ENCODE data around the gene PUM2. TPM values are rescaled to one million over a fixed set of nuclear protein-coding genes. Genes with fewer than 3 reads are reported as not detected.

Gene PUM2
- polyA plus RNA-seq, 1 experiment = 39.7 TPM

DNA sequence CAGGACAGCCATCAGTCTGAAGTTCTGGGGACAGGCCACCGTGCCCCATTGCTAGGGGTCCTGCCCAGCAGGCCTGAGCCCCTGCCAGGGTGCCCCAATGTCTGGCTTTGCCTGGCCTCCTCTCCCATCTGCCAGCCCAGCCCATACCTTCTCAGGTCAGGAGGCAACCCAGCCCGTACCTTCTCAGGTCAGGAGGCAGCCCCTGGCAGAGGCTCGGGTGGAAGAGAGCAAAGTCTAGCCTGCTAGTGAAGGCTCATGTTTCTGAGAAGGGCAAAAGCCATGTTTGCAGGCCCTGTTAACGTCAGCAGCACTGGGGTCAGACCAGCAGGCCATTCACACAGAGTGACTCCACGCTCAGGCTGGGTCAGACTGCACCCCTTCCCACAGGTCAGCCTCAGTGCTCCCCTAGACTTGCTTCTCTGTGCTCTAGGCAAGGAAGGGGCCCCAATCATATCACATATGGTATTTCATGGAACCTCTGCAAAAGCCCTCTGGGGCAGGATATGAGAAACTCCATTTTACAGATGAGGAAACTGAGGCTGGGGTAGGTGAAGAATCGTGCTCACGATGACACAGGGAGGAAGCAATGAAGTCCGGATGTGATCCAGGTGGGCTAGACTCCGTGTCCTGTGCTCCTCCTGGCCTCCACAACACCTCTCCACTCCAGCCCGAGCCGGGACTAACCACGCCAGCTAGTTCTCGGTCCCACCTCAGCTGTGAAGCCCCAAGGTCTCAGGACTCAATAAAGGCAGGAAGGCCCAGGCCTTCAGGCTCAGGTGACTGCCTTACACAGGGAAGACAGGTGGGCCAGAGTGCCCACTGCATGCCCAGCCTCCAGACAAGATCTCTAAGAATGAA, 135.2 kb downstream of the PUM2 start:
- POLR2A ChIA-PET = no interaction called here
- Histone ChIP-seq H3K4me3 (ENCODE audit: low read depth, low read length) (no peak overlapping the region), H3K36me3 (ENCODE audit: control insufficient read depth, insufficient read depth, low read length) (peaks cover 1% of the 10 kb centered on the region), H3K27me3 (ENCODE audit: control insufficient read depth, insufficient read depth, low read length) (no peaks in the 10 kb centered on the region)
- CTCF ChIA-PET = interaction anchor here (0.6 kb wide), 1 partner anchor 37 kb away, joined by 3 read pairs; no protein-coding TSS in a partner anchor
- no peak for DNase-seq (ENCODE audit: low read depth)
- no peak for TF ChIP-seq CTCF (IDR thresholded peaks at IDR 0.05; ENCODE audit: insufficient read depth, low read depth, low read length)

GRCh38 chr2:20214566-20215182, 136.0 kb downstream of the PUM2 start:
- Histone ChIP-seq H3K36me3 (ENCODE audit: control insufficient read depth, insufficient read depth, low read length) (peaks cover 1% of the 10 kb centered on the region), H3K27me3 (ENCODE audit: control insufficient read depth, insufficient read depth, low read length) (no peaks in the 10 kb centered on the region), H3K4me3 (ENCODE audit: low read depth, low read length) (no peak overlapping the region)
- no peak for DNase-seq (ENCODE audit: low read depth)
- ChIA-PET POLR2A (no interaction called here), CTCF (interaction anchor here (1.0 kb wide), 1 partner anchor 11 kb away, joined by 3 read pairs; the partner anchor contains the start of gene SDC1)
- TF ChIP-seq CTCF (IDR thresholded peaks at IDR 0.05; ENCODE audit: insufficient read depth, low read depth, low read length) = no peak

DNA sequence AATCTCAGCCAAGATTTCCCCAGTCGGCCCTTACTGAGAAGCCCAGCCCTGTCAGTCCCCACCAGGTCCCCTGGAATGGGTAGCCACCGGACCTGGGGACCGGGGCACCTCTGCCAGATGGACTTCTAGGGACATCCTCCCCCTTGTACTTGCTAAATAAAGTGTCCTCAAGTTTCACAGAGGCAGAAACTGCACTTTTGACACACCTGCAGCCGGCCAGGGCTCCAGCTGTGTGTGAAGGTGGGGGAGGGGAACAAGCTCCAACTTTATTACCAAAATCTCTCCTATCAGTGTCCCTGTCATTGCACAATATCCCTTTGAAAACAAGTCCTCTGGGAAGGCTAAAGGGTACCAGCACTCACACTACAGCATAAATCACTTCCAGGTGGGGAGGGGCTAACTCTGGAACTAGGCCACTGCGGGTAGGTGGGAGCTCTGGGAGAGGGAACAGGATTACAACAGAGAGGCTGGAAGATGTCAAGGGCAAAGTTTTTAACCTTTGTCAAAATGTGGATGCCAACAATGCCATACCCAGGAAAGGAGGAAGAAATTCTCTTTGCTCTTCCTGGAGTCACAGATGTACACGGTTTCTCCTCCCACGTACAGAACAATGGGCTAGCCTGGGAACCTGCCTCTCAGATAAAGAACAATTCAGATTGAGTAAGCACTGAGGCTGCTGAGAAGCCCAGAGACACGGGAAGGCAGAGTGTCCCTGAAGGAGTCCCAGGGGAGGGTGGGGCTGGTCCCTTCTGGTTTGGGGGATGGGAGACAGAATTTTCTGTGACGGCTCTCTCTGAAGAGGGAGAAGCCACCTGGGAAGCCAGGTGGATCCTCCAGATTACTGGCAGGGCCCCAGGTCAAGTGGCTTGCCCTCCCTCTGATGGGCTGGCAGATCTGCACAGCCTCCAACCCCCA, 136.7 kb downstream of the PUM2 start:
- POLR2A ChIA-PET = no interaction called here

GRCh38 chr2:20212871-20213503, 137.7 kb downstream of the PUM2 start:
- Histone ChIP-seq H3K36me3 (ENCODE audit: control insufficient read depth, insufficient read depth, low read length) (no peaks in the 10 kb centered on the region; the same call in 1 of the 2 replicates), H3K27me3 (ENCODE audit: control insufficient read depth, insufficient read depth, low read length) (no peaks in the 10 kb centered on the region), H3K4me3 (ENCODE audit: low read depth, low read length) (no peak overlapping the region)
- ChIA-PET CTCF (interaction anchor here (0.7 to 1.4 kb wide), 2 partner anchors 12 to 78 kb away, joined by 3 to 5 read pairs; no protein-coding TSS in a partner anchor), POLR2A (no interaction called here)
- no peak for TF ChIP-seq CTCF (IDR thresholded peaks at IDR 0.05; ENCODE audit: insufficient read depth, low read depth, low read length)
- no peak for DNase-seq (ENCODE audit: low read depth)

More for the DNA sequence above, 136.7 kb downstream of the PUM2 start:
- CTCF ChIA-PET = interaction anchor here (0.7 to 1.0 kb wide), 2 partner anchors 11 to 13 kb away, joined by 3 read pairs; partner anchors contain the start of gene SDC1
- no peak for DNase-seq (ENCODE audit: low read depth)
- H3K27me3 ChIP-seq (ENCODE audit: control insufficient read depth, insufficient read depth, low read length) = no peaks in the 10 kb centered on the region
- H3K36me3 ChIP-seq (ENCODE audit: control insufficient read depth, insufficient read depth, low read length) = no peaks in the 10 kb centered on the region; the same call in none of the 2 replicates
- no peak overlapping the region for H3K4me3 ChIP-seq (ENCODE audit: low read depth, low read length)
- TF ChIP-seq CTCF (IDR thresholded peaks at IDR 0.05; ENCODE audit: insufficient read depth, low read depth, low read length) = no peak
